Stimulated activated CD8-positive, alpha-beta memory T cell treated with anti-CD3 and anti-CD28 coated beads, Interleukin-4, amount 100 ng/mL, for 1 hour (primary cell): ENCODE results near the gene ACOT7.
"Not testable (repeated sequence)": the region's sequence is repeated elsewhere in the genome, so short reads cannot be mapped to it uniquely, and the experiment has no call there.

Experiments
- DNase-seq, 2 donors: peaks; one replicate each; pipeline ENCODE4 v3.0.0-alpha.2; 2020; ENCODE audit warnings: low read depth in 2 of 2, low spot score in 1 of 2

The ACOT7 gene

DNA sequence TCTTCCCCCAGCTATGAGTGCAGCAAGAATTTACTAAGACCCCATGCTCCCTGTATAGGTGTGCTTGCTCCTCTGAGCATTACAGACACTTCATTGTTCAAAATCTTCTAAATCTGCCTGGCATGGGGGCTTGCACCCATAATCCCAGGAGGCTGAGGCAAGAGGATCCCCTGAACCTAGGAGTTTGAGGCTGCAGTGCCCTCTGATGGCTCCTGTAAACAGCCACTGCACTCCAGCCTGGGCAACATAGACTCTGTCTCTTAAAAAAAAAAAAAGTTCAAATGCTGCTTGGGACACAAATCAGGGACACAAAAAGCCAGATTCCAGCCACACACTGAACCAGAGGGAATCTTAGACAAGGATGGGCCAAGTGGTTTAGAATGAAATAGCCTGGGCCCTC lies 3.4 kb upstream of the ACOT7 start:
- DNase-seq, result no peak

DNA sequence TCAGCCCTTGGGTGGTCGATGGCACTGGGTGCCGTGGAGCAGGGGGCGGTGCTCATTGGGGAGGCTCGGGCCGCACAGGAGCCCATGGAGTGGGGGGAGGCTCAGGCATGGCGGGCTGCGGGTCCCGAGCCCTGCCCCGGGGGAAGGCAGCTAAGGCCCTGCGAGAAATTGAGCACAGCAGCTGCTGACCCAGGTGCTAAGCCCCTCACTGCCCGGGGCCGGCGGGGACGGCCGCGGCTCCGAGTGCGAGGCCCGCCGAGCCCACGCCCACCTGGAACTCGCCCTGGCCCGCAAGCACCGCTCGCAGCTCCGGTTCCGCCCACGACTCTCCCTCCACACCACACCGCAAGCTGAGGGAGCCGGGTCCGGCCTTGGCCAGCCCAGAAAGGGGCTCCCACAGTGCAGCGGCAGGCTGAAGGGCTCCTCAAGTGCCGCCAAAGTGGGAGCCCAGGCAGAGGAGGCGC lies 2.2 kb upstream of the ACOT7 start:
- DNase-seq, result not testable (repeated sequence)

DNA sequence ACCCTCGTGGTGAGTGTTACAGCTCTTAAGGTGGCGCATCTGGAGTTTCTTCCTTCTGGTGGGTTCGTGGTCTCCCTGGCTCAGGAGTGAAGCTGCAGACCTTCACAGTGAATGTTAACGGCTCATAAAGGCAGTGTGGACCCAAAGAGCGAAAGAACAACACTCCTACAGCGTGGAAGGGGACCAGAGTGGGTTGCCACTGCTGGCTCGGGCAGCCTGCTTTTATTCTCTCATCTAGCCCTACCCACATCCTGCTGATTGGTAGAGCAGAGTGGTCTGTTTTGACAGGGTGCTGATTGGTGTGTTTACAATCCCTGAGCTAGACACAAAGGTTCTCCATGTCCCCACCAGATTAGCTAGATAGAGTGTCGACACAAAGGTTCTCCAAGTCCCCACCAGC lies 1.6 kb upstream of the ACOT7 start:
- not testable (repeated sequence) for DNase-seq

DNA sequence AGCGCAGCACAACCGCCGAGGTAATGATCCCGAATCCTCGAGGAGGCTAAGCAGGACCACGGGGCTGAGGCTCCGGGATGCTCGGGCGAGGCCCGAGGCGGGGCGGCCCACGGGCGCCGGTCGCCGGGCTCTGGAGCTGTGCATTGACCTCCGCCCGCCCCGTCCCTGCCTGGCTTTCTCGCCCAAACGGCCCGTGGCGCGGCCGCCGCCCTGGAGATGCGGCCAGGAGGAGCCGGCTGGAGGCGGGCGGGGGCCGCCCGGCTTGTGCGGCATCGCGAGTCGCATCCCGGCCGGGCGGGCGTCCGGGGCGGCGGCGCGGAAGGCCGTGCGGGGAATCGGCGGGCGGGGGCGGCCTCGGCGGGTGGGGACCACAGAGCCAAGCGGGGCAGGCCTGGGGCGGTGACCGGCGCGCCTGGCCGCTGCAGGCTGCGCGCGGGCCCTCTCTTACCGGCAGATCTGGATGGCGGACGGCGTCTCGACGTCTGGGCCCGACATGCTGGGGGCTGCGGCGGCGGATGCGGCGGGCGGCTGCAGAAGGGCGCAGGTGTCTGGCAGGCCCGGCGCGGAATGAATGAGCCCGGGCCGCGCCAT lies 663 bp downstream of the ACOT7 start:
- DNase-seq, result no peak

DNA sequence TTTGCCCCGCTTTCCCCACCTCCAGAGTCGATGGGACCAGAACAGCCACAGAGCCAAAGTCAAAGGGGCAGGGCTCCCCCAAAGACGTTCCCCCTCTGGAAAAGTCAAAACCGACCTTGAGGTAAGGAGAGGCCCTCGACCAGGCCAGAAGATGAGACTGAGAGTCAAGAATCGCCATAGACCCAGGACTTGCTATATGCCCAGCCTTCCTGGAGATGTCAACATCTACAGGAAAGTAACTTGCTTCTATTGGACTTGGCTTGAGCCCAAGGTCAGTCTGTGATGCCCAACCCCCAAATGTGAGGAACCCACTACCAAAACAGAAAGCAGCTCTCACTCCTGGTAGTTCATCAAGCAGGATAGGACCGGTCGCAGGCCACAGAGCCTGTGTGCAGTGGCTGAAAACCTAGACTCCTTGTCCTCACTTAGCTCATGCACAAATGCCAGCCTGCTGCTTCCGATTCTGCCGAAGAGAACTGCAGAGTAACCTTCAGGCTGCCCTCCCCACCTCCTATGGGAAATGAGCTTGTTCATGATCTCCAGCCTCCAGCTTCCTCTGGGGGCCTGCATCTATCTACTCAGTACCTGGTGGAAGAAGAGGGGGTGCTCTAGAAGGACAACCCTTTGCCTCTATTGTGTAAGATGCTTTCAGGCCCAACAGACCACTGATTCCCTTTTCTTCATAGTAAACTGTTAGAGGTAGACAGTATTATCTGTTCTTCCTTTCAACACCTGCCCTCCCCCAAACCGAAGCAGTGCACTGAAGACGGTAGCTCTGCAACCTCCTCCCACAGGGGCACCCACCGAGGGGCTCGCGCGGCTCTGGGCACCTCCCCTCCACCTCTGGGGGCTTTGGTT lies 1.4 kb downstream of the ACOT7 start:
- no peak for DNase-seq

DNA sequence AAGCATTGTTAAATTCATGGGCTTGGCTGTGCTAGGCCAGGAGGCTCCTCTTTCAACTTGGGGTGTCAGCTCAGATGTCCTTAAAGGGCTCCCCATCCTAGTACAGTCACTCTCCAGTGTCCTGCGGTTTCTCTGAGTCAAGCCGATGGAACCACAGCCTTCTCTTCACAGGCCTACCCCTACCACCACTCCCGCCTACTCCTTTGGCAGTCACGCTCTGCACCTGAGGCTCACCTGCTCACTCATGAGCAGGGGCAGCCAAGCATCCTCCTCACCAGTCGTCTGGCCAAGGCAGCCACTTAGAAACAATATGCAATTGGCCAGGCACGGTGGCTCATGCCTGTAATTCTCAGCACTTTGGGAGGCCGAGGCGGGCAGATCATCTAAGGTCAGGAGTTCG lies 3.6 kb downstream of the ACOT7 start:
- DNase-seq, result no peak

DNA sequence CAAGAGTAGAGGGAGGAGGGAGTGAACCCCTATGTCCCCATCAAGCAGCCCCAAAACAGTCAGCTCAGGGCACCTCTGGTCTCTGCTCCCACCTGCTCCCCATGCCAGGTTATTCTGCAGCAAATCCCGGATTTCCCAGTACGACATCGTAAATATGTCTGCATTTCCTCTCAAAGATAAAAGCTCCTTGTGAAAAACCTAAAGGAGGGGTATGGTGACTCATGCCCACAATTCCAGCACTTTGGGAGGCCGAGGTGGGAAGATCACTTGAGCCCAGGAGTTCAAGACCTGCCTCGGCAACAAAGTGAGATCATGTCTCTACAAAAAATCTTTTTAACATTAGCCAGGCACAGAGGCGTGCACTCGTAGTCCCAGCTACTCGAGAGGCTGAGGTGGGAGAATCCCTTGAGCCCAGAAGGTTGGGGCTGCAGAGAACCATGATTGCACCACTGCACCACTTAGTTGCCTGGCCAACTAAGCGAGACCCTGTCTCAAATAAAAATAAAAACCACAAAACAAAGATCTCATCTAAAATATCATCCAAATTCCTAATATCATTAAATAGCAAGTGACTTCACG lies 7.1 kb downstream of the ACOT7 start:
- DNase-seq, result no peak

DNA sequence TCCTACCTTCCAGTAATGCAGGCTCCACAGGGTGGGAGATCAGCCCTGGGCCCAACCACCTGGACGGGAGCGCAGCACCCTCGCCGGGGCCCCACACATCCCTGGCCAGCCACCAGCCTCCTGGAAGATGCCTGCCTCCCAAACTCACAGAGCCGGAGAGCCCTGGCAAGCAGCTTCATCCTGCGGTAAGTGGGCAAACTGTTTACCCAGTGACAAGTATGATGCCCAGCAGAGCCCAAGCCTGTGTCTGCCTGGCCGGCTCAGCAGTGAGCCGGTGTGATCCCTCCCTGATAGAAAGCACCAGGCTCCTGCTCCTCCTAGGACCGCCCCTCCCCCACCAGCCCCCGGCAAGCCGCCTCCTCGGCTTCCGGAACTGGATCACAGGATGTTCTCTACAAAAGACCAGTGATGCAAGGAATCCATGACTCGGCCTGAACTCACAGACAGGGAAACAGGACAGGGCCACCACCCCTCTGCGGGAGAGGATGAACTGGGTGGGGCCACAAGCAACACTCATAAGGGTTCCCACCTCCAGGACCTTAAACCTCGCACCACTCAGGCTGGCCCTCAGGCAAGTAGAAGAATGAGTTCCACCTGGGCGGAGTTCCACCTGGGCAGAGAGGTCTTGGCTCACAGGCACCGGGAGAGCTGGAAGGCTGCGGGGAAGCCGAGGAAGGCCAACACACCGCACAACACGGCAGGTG lies 7.9 kb downstream of the ACOT7 start:
- no peak for DNase-seq

DNA sequence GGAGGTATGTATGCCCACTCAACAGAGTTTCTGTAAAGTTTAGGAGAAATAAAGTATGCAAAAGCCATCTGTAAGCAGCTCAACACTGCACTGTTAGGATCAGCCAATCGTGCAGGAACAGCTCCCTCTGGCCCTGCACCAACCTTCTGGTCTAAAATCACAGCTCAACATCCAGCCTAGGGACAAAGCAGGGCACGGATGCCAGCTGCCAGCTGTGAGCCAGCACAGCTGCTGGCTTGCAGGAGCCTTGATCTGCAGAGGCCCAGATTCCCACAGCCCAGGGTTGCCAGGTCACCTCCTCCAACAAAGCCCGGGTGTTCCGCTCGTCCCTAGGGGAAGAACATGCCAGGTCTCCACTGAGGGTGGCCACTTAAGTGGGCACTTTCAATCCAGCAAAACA lies 8.6 kb downstream of the ACOT7 start:
- DNase-seq, result no peak

DNA sequence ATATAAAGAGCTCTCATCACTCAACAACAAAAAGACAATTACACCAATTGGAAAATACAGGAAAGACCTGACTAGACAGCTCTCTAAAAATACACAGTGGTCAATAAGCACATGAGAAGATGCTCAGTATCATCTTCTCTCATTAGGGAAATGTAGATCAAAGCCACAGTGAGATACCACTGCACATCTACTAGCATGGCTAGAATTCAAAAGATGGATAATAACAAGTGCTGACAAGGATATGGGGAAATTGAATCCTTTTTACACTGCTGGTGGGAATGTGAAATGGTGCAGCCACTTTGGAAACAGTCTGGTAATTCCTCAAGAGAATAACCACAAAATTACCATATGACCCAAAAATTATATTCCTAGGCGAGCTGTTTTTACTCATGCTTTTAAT lies 9.4 kb downstream of the ACOT7 start:
- no peak for DNase-seq

DNA sequence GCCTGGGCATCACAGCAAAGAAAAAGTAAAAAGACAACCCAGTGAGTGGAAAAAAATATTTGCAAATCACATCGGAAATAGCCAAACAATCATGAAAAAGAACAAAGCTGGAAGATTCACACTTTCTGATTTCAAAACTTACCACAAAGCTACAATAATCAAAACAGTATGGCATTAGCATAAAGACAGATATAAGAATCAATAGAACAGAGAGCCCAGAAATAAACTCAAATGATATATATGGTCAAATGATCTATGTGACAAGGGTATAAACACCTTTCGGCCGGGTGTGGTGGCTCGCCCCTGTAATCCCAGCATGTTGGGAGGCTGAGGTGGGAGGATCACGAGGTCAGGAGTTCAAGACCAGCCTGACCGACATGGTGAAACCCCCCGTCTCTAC lies 13.5 kb downstream of the ACOT7 start:
- DNase-seq, result no peak

DNA sequence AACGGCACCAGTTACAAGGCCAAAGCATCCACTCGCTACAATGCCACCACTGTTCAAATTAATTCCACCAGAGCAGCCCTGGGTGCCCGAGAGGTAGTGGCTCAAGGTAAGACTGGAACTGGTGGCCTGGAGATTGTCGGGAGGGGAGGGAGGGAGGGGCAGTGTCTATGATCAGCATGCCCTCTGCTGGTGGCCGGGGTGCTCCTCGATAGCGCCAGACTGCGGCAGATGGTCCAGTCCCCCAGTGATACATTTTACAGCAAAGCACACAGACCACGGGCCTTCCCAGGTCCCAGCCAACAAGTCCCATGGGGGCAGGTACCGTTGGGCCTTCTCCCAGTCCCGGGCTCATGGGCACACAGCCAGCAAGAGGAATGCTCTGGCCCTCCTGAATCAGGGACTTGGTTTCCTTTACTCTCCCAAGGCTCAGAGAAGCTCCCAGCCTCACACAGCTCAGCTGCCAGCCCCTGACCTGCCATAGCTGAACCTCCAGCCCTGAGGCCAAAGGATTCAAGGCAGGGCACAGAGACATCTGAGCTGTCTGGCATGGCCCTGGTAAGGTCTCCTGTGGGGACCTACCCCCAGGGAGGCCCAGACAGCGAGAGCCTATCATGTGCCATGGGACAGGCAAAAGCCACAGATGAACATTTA lies 15.3 kb downstream of the ACOT7 start:
- DNase-seq, result no peak

DNA sequence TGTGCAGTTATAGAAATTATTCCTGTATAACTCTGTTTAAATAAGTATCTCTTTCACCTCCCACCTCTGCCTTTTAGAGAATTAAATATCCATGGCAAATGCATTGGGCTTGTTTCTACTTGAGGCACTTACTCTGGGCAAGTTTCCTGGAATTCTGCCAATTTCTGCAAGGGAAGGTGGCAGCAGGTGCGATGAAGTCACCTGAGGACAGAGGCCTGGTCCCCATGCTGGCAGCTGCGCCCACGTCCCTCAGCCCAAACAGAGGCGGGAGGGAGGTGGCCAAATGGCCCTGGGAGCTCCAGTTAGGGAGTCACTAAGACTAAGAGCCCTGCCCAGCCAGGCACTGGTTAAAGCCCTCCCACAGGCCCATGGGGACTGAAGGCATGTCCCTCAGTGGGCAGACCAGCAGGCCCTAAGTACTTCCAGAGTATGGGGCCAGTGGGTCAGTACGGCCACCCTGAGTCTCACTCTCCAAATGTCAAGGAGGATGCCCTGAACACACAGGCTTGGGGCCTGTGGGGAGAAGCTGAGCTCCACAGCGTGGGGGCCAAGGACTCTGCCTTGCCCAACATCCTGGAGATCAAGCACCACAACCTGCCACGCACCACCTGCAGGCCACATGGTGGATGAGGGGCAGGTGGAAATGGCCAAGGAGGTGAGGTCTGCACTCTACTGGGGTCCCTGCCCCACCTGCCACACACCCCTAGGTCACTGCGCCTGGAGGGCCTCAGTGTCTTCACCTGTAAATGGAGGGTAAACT lies 19.4 kb downstream of the ACOT7 start:
- no peak for DNase-seq

DNA sequence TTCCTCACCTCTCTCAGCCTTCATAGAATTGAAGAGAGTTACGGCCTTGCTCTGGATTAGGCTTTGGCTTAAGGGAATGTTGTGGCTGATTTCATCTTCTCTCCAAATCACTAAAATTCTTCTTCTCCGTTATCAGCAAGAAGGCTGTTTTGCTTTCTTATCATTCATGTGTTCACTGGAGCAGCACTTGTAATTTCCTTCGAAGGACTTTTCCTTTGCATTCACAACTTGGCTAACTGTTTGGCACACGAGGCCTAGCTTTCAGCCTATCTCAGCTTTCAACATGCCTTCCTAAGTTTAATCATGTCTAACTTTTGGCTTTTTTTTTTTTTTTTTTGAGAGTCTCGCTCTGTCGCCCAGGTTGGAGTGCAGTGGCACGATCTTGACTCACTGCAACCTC lies 21.3 kb downstream of the ACOT7 start:
- not testable (repeated sequence) for DNase-seq

DNA sequence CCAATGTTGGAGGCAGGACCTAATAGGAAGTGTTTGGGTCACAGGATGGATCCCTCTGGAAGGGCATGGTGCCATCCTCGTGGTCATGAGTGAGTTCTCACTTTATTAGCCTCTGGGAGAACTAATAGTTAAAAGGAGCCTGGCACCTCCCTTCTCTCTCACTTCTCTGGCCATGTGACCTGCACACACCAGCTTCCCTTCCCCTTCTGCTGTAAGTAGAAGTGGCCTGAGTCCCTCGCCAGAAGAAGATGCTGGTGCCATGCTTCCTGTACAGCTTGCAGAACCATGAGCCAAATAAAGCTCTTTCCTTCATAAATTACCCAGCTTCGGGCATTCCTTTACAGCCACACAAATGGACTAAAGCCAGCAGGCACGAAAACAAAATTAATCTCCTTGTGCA lies 23.6 kb downstream of the ACOT7 start:
- no peak for DNase-seq

DNA sequence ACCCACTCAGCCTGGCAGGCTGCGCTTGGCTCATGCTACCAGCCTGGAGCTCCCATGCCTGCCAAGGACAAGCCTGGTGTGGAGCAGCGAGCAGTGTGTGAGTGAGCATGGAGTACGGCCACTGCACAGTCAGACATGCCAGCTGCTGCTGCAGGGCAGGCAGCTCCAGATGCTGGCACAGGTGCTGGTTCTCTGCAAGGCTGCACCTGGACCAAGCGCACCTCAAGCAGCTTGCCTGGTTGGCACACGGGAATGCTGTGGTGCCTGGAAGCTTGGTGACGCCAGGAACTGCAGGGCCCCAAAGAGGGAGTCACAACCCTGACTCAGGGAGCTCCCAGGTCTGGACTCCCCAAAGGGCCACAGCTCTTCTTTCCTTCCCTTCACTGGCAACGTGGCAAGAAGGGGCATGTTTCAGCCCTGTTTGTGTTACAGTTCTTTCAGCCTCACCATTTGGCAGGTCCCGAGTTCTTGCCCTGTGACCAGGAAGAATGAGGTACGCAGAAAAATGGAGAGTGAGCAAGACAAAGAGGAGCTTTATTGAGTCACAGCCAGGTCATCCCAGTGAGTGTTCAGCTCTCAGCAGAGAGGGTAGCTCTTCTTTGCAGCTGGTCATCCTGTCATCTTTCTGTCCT lies 26.1 kb downstream of the ACOT7 start:
- DNase-seq, result no peak

DNA sequence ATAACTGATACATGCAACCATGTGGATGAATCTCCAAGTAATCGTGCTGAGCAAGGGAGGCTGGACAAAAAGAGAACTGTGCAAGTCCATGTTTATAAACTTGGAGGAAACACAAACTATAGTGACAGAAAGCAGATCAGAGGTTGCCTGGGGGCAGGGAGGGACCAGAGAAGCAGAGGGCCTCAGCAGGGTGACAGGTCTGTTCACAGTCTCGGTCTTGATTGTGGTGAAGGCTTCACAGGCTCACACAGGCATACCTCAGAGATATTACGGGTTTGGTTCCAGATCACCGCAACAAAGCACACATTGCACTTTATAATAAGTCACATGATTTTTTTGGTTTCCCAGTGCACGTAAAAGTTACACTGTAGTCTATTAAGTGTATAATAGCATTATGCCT lies 28.5 kb downstream of the ACOT7 start:
- DNase-seq, result no peak

DNA sequence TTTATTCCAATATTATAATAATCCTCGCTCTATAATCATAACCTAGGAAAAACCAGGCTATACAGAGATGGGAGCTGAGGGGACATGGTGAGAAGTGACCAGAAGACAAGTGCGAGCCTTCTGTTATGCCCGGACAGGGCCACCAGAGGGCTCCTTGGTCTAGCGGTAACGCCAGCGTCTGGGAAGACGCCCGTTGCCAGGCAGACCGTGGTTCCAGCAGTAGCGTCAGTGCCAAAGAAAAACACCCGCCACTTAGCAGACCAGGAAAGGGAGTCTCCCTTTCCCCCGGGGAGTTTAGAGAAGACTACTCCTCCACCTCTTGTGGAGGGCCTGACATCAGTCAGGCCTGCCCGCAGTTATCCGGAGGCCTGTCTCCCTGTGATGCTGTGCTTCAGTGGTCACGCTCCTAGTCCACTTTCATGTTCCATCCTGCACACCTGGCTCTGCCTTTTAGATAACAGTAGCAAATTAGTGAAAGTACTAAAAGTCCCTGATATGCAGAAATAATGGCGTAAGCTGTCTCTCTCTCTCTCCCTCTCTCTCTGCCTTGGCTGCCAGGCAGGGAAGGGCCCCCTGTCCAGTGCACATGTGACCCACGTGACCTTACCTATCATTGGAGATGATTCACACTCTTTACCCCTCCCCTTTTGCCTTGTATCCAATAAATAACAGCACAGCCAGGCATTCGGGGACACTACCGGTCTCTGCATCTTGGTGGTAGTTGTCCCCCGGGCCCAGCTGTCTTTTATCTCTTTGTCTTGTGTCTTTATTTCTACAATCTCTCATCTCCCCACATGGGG lies 30.3 kb downstream of the ACOT7 start:
- not testable (repeated sequence) for DNase-seq

DNA sequence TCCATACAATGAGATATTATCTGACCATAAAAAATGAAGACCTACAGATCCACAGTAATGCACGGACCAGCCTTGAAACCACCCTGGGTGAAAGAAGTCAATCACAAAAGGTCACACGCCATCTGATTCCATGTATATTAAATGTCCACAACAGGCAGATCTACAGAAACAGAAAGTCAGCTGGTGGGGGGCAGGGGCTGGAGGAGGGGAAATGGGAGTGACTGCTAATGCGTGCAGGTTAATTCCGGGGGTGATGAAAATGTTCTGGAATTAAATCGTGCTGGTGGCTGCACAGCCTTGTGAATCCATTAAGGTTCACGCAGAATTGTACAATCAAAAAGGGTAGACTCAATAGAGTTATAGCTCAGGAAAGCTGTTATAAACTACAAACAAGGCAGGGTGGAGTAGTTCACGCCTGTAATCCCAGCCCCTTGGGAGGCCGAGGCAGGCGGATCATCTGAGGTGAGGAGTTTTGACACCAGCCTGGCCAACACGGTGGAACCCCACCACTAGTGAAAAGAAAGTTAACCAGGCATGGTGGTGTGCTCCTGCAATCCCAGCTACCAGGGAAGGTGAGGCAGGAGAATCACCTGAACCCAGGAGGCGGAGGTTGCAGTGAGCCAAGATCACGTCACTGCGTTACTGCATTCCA lies 32.3 kb downstream of the ACOT7 start:
- DNase-seq, result no peak
